A549 (cell line): ENCODE results near the gene HNF4A. TPM values are rescaled to one million over a fixed set of nuclear protein-coding genes. Genes with fewer than 3 reads are reported as not detected.

Source experiments
- ATAC-seq, 2 experiments: fragments of 200-7000 bp in 1 of 2; fragments of >200 bp in 1 of 2; cut with Nextera tagmentation in 1 of 2; cut with Tn5 transposase in 1 of 2; 3 replicates each; pipeline versions ENCODE4 v1.8.0 to v1.9.1; 2018 to 2020; ENCODE audit warnings: mild to moderate bottlenecking in 1 of 2, moderate library complexity in 1 of 2
- CTCF ChIA-PET: fragments of 300-600 bp; sonication (Branson Sonifier 250); formaldehyde crosslinking; extraction: SDS; loops from one replicate; lab custom pipeline; 2021; ENCODE audit warnings: antibody characterized with exemption, inconsistent platforms; lab: Yijun Ruan, JAX
- POLR2A ChIA-PET: fragments of 350-600 bp; formaldehyde crosslinking; extraction: SDS; loops from one replicate; lab custom pipeline; 2021; ENCODE audit warnings: antibody characterized with exemption, inconsistent platforms; lab: Yijun Ruan, JAX
- DNase-seq, 2 experiments: peaks; one replicate each; pipeline versions ENCODE4 v3.0.0 to v3.0.0-alpha.2; 2011 to 2016; ENCODE audit warnings: low read depth in 1 of 2, low spot score in 1 of 2
- FAIRE-seq: peaks from 2 replicates; lab custom pipeline; 2011; peaks lifted over from hg19 to GRCh38; lab: Jason Lieb, UNC
- H3K27ac ChIP-seq, 2 experiments: fragments of >200 bp; sonication (Bioruptor Twin); formaldehyde crosslinking; 3 replicates each; pipeline ENCODE4 v1.5.1; 2016 to 2017
- H3K4me1 ChIP-seq: fragments of >200 bp; sonication (Bioruptor Twin); formaldehyde crosslinking; 3 replicates; pipeline ENCODE4 v1.6.1; 2016
- H3K4me2 ChIP-seq: fragments of >200 bp; sonication (Bioruptor Twin); formaldehyde crosslinking; 3 replicates; pipeline ENCODE4 v1.6.1; 2016
- H3K4me3 ChIP-seq: fragments of >200 bp; sonication (Bioruptor Twin); formaldehyde crosslinking; 3 replicates; pipeline ENCODE4 v1.5.1; 2016
- H3K9me3 ChIP-seq: fragments of >200 bp; sonication (Bioruptor Twin); formaldehyde crosslinking; 3 replicates; pipeline ENCODE4 v1.6.1; 2016
- ATOH8 ChIP-seq: fragments of 250-450 bp; sonication (Bioruptor Pico); IDR thresholded peaks from 2 replicates; pipeline ENCODE4 v1.5.0; 2020; ENCODE audit warnings: low read depth, mild to moderate bottlenecking, moderate library complexity
- BHLHE40 ChIP-seq: IDR thresholded peaks from 2 replicates; pipeline ENCODE4 v1.6.1; 2012; ENCODE audit warnings: low read depth, low read length, inconsistent platforms
- CBX8 ChIP-seq: fragments of 200-600 bp; sonication (generic); IDR thresholded peaks from 2 replicates; pipeline ENCODE4 v1.6.1; 2016
- CEBPB ChIP-seq, 2 experiments: fragments of >200 bp in 1 of 2; sonication (Bioruptor Twin) in 1 of 2; formaldehyde crosslinking in 1 of 2; IDR thresholded peaks; 2 replicates each; pipeline ENCODE4 v1.6.1; 2012 to 2016
- EHF ChIP-seq: fragments of 250-450 bp; sonication (Bioruptor Pico); IDR thresholded peaks from 2 replicates; pipeline ENCODE4 v1.5.0; 2020; ENCODE audit warnings: mild to moderate bottlenecking
- FOSL2 ChIP-seq, 2 experiments: fragments of 450-650 bp in 1 of 2; fragments of >200 bp in 1 of 2; sonication (Bioruptor Twin) in 1 of 2; formaldehyde crosslinking; IDR thresholded peaks; 2 replicates each; pipeline versions ENCODE4 v1.5.0 to v1.6.1; 2016 to 2020; ENCODE audit warnings: mild to moderate bottlenecking in 1 of 2, moderate library complexity in 1 of 2
- GATA3 ChIP-seq: IDR thresholded peaks from 2 replicates; pipeline ENCODE4 v1.6.1; 2012; ENCODE audit warnings: borderline replicate concordance
- HEYL ChIP-seq: fragments of 250-450 bp; sonication (Bioruptor Pico); IDR thresholded peaks from 2 replicates; pipeline ENCODE4 v1.8.0; 2021; ENCODE audit warnings: mild to moderate bottlenecking, moderate library complexity
- HOXA7 ChIP-seq: fragments of 250-450 bp; sonication (Bioruptor Pico); IDR thresholded peaks from 2 replicates; pipeline ENCODE4 v1.5.0; 2020; ENCODE audit warnings: mild to moderate bottlenecking, moderate library complexity
- HOXB5 ChIP-seq: fragments of 250-450 bp; sonication (Bioruptor Pico); IDR thresholded peaks from 2 replicates; pipeline ENCODE4 v1.5.0; 2020; ENCODE audit warnings: mild to moderate bottlenecking, moderate library complexity
- MAFK ChIP-seq: fragments of 450-650 bp; IDR thresholded peaks from 2 replicates; pipeline ENCODE4 v1.6.1; 2014; ENCODE audit not compliant: partially characterized antibody
- MAX ChIP-seq: IDR thresholded peaks from 2 replicates; pipeline ENCODE4 v1.6.1; 2012
- MYC ChIP-seq: IDR thresholded peaks from 2 replicates; pipeline ENCODE4 v1.6.1; 2012; ENCODE audit warnings: mild to moderate bottlenecking, inconsistent platforms, low read length, improper control_type of control experiment, borderline replicate concordance
- NPAS2 ChIP-seq: fragments of 250-450 bp; sonication (Bioruptor Pico); IDR thresholded peaks from 2 replicates; pipeline ENCODE4 v1.8.0; 2022; ENCODE audit warnings: mild to moderate bottlenecking, moderate library complexity, borderline replicate concordance
- PBX3 ChIP-seq: IDR thresholded peaks from 2 replicates; pipeline ENCODE4 v1.6.1; 2012
- POLR2A ChIP-seq: IDR thresholded peaks from 2 replicates; pipeline ENCODE4 v1.6.1; 2012; ENCODE audit warnings: mild to moderate bottlenecking, low read length
- RAD21 ChIP-seq, 2 experiments: fragments of >200 bp in 1 of 2; sonication (Bioruptor Twin) in 1 of 2; formaldehyde crosslinking in 1 of 2; IDR thresholded peaks in 1 of 2; conservative IDR thresholded peaks in 1 of 2; 2 replicates in 1 of 2; 3 replicates in 1 of 2; pipeline ENCODE4 v1.6.1; 2012 to 2018; ENCODE audit warnings: inconsistent platforms in 1 of 2
- RARB ChIP-seq: fragments of 250-450 bp; sonication (Bioruptor Pico); IDR thresholded peaks from 2 replicates; pipeline ENCODE4 v1.8.0; 2021; ENCODE audit warnings: mild to moderate bottlenecking, moderate library complexity
- REST ChIP-seq: fragments of 200-600 bp; sonication (generic); IDR thresholded peaks from 2 replicates; pipeline ENCODE4 v1.6.1; 2016; ENCODE audit warnings: antibody characterized with exemption, mild to moderate bottlenecking, moderate library complexity
- SMC3 ChIP-seq: fragments of >200 bp; sonication (Bioruptor Twin); formaldehyde crosslinking; IDR thresholded peaks from 3 replicates; pipeline ENCODE4 v1.6.1; 2018; ENCODE audit warnings: inconsistent platforms
- SREBF2 ChIP-seq: fragments of 450-650 bp; IDR thresholded peaks from 2 replicates; pipeline ENCODE4 v1.6.1; 2014; ENCODE audit warnings: mild to moderate bottlenecking, moderate library complexity
- ZC3H11A ChIP-seq: fragments of 450-650 bp; IDR thresholded peaks from 2 replicates; pipeline ENCODE4 v1.6.1; 2014; ENCODE audit warnings: antibody characterized with exemption, mild to moderate bottlenecking
- ZNF302 ChIP-seq: fragments of 250-450 bp; sonication (Bioruptor Pico); IDR thresholded peaks from 2 replicates; pipeline ENCODE4 v1.9.0; 2021; ENCODE audit warnings: inconsistent platforms, mild to moderate bottlenecking, moderate library complexity
- WGBS: methylation state at CpG from one replicate; pipeline ENCODE4 v1.1.6; 2017; ENCODE audit errors: missing lambda C conversion rate; 5-methylcytosine and 5-hydroxymethylcytosine counted together
- polyA plus RNA-seq, 4 experiments: library from polyadenylated mRNA; depleted of rRNA in 3 of 4; stranded (reverse); fragments of >200 nt; fragmentation: RNase III in 1 of 4; extraction: RNeasy Plus Mini Kit Qiagen cat#74134 plus additional on column Dnase treatment in 1 of 4; gene quantifications; 2 replicates in 3 of 4; 3 replicates in 1 of 4; pipeline ENCODE4 v1.2.3, GENCODE V29; 2011 to 2017

Gene HNF4A
- polyA plus RNA-seq, 2 of the 4 experiments (the other 2 are of a cell fraction), result 20.0 to 26.2 TPM

GRCh38 chr20:44362466-44362940 is 7.0 kb downstream of the HNF4A start:
- TF ChIP-seq GATA3 (peak; percentile 20; the same call in 1 of the 2 replicates), HOXB5 (CRISPR knock-in tag) (no peak), EHF (no peak), NPAS2 (CRISPR knock-in tag) (no peak), CEBPB (IDR thresholded peaks at IDR 0.05) (peak in 1 of 2 experiments; percentile 4; a peak in 1 of 4 replicates), ZC3H11A (no peak), POLR2A (no peak), FOSL2 (IDR thresholded peaks at IDR 0.05) (no peak), FOSL2 (CRISPR knock-in tag; IDR thresholded peaks at IDR 0.05) (peak; percentile 15; the same call in 1 of the 2 replicates), MYC (no peak), SREBF2 (no peak), SMC3 (no peak), ZNF302 (CRISPR knock-in tag) (no peak), RARB (CRISPR knock-in tag) (no peak), ATOH8 (CRISPR knock-in tag) (no peak), MAFK (no peak), BHLHE40 (no peak), REST (no peak), CBX8 (no peak)
- POLR2A ChIA-PET, result no interaction called here
- Histone ChIP-seq H3K9me3 (no peaks in the 10 kb centered on the region), H3K4me3 (no peak overlapping the region), H3K27ac (peak overlapping the region; percentile 37 to 71; a peak in 3 of 6 replicates), H3K4me1 (peaks cover 33% of the 10 kb centered on the region), H3K4me2 (peak overlapping the region; percentile 36)
- CTCF ChIA-PET, result interaction anchor here (0.6 to 1.0 kb wide), 2 partner anchors 50 to 129 kb away, joined by 3 to 4 read pairs; no protein-coding TSS in a partner anchor
- 40% methylated on average over 4 of the region's 4 CpGs for WGBS
- DNase-seq (no peak), ATAC-seq (peak in 1 of 2 experiments; percentile 55; a peak in 2 of 6 replicates), FAIRE-seq (no peak)

GRCh38 chr20:44364068-44364467 is 8.6 kb downstream of the HNF4A start:
- Histone ChIP-seq H3K27ac (peak overlapping the region; percentile 11 to 71; a peak in 2 of 6 replicates), H3K4me3 (no peak overlapping the region), H3K4me1 (peaks cover 37% of the 10 kb centered on the region), H3K4me2 (no peak overlapping the region), H3K9me3 (no peaks in the 10 kb centered on the region)
- DNase-seq, result no peak
- ATAC-seq, result no peak
- ChIA-PET CTCF (interaction anchor here (1.4 to 2.0 kb wide), 2 partner anchors 19 to 20 kb away, joined by 3 to 10 read pairs; no protein-coding TSS in a partner anchor), POLR2A (interaction anchor here (0.7 kb wide), 1 partner anchor 105 kb away, joined by 3 read pairs; no protein-coding TSS in a partner anchor)
- WGBS, result 91% methylated on average over 4 of the region's 4 CpGs
- FAIRE-seq, result no peak
- TF ChIP-seq RAD21 (conservative IDR thresholded peaks at IDR 0.05 in 1 of 2, IDR thresholded peaks at IDR 0.05 in 1 of 2) (no peak), PBX3 (no peak), HEYL (no peak), HOXA7 (CRISPR knock-in tag) (no peak), ZNF302 (CRISPR knock-in tag) (no peak), MAX (no peak)
